ENCODE data around the gene HSD17B2.

Gene HSD17B2

GRCh38 chr16:82004601-82005000 lies 30.5 kb upstream of the HSD17B2 start:
- Histone ChIP-seq H3K27me3 (ENCODE audit: insufficient read depth, poor library complexity, severe bottlenecking) (peaks cover 18% of the 10 kb centered on the region), H3K27ac (replicated peaks) (no peak overlapping the region), H3K4me3 (replicated peaks; ENCODE audit: insufficient read depth, low read length) (no peak overlapping the region)
- TF ChIP-seq SPI1 (IDR thresholded peaks at IDR 0.05; ENCODE audit: borderline replicate concordance, low read depth), result no peak
- TF ChIP-seq, protein P1, sequence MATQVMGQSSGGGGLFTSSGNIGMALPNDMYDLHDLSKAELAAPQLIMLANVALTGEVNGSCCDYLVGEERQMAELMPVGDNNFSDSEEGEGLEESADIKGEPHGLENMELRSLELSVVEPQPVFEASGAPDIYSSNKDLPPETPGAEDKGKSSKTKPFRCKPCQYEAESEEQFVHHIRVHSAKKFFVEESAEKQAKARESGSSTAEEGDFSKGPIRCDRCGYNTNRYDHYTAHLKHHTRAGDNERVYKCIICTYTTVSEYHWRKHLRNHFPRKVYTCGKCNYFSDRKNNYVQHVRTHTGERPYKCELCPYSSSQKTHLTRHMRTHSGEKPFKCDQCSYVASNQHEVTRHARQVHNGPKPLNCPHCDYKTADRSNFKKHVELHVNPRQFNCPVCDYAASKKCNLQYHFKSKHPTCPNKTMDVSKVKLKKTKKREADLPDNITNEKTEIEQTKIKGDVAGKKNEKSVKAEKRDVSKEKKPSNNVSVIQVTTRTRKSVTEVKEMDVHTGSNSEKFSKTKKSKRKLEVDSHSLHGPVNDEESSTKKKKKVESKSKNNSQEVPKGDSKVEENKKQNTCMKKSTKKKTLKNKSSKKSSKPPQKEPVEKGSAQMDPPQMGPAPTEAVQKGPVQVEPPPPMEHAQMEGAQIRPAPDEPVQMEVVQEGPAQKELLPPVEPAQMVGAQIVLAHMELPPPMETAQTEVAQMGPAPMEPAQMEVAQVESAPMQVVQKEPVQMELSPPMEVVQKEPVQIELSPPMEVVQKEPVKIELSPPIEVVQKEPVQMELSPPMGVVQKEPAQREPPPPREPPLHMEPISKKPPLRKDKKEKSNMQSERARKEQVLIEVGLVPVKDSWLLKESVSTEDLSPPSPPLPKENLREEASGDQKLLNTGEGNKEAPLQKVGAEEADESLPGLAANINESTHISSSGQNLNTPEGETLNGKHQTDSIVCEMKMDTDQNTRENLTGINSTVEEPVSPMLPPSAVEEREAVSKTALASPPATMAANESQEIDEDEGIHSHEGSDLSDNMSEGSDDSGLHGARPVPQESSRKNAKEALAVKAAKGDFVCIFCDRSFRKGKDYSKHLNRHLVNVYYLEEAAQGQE (IDR thresholded peaks at IDR 0.05; ENCODE audit: insufficient replicate concordance, low read depth), result no peak
- DNase-seq (ENCODE audit: low read depth in 1 of 2, low spot score in 1 of 2), result no peak

- DNase-seq (ENCODE audit: low read depth in 1 of 2, low spot score in 1 of 2), result no peak
- TF ChIP-seq SPI1 (IDR thresholded peaks at IDR 0.05; ENCODE audit: borderline replicate concordance, low read depth) (no peak), POLR2AphosphoS5 (IDR thresholded peaks at IDR 0.05; ENCODE audit: low read depth) (no peak), GABPA (IDR thresholded peaks at IDR 0.05; ENCODE audit: low read depth) (no peak)
- TF ChIP-seq, protein P2, sequence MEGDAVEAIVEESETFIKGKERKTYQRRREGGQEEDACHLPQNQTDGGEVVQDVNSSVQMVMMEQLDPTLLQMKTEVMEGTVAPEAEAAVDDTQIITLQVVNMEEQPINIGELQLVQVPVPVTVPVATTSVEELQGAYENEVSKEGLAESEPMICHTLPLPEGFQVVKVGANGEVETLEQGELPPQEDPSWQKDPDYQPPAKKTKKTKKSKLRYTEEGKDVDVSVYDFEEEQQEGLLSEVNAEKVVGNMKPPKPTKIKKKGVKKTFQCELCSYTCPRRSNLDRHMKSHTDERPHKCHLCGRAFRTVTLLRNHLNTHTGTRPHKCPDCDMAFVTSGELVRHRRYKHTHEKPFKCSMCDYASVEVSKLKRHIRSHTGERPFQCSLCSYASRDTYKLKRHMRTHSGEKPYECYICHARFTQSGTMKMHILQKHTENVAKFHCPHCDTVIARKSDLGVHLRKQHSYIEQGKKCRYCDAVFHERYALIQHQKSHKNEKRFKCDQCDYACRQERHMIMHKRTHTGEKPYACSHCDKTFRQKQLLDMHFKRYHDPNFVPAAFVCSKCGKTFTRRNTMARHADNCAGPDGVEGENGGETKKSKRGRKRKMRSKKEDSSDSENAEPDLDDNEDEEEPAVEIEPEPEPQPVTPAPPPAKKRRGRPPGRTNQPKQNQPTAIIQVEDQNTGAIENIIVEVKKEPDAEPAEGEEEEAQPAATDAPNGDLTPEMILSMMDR (IDR thresholded peaks at IDR 0.05; ENCODE audit: insufficient read depth, low read length), result no peak
- TF ChIP-seq, protein P1 (IDR thresholded peaks at IDR 0.05; ENCODE audit: insufficient replicate concordance, low read depth), result no peak
- no peak overlapping the region for H3K4me3 ChIP-seq (replicated peaks; ENCODE audit: insufficient read depth, low read length)
- H3K27me3 ChIP-seq (ENCODE audit: insufficient read depth, poor library complexity, severe bottlenecking), result peaks cover 18% of the 10 kb centered on the region
- no peak overlapping the region for H3K27ac ChIP-seq (replicated peaks)
Observed at GRCh38 chr16:82005027-82005830, 29.8 kb upstream of the HSD17B2 start.

GRCh38 chr16:82006036-82006435 lies 29.0 kb upstream of the HSD17B2 start:
- Histone ChIP-seq H3K27me3 (ENCODE audit: insufficient read depth, poor library complexity, severe bottlenecking) (peaks cover 18% of the 10 kb centered on the region), H3K27ac (replicated peaks) (no peak overlapping the region), H3K4me3 (replicated peaks; ENCODE audit: insufficient read depth, low read length) (no peak overlapping the region)
- TF ChIP-seq GABPA (IDR thresholded peaks at IDR 0.05; ENCODE audit: low read depth), result no peak
- TF ChIP-seq, protein P1 (IDR thresholded peaks at IDR 0.05; ENCODE audit: insufficient replicate concordance, low read depth), result no peak
- TF ChIP-seq SPI1 (IDR thresholded peaks at IDR 0.05; ENCODE audit: borderline replicate concordance, low read depth), result no peak
- TF ChIP-seq, protein P2 (IDR thresholded peaks at IDR 0.05; ENCODE audit: insufficient read depth, low read length), result no peak
- no peak for DNase-seq (ENCODE audit: low read depth in 1 of 2, low spot score in 1 of 2)
